ENCODE measurements around the gene TFDP1.

DNA sequence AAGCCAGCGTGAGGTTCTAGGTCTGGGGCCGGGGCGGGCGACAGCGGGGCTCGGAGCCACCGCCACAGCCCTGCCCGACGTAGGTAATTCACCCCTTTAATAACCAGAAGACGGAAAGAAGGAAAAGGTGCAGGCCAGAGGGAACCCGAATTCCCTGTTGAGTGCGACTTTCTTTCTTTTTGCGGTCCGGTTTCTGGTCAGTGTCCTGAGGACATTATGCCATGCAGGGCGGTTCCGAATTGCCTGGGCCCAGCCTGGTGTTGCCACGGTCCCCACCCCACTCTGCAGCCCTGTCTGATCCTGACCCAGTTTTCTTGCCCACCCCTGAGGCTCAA is 18.4 kb upstream of the TFDP1 start:
- TF ChIP-seq, protein P1, sequence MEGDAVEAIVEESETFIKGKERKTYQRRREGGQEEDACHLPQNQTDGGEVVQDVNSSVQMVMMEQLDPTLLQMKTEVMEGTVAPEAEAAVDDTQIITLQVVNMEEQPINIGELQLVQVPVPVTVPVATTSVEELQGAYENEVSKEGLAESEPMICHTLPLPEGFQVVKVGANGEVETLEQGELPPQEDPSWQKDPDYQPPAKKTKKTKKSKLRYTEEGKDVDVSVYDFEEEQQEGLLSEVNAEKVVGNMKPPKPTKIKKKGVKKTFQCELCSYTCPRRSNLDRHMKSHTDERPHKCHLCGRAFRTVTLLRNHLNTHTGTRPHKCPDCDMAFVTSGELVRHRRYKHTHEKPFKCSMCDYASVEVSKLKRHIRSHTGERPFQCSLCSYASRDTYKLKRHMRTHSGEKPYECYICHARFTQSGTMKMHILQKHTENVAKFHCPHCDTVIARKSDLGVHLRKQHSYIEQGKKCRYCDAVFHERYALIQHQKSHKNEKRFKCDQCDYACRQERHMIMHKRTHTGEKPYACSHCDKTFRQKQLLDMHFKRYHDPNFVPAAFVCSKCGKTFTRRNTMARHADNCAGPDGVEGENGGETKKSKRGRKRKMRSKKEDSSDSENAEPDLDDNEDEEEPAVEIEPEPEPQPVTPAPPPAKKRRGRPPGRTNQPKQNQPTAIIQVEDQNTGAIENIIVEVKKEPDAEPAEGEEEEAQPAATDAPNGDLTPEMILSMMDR (conservative IDR thresholded peaks at IDR 0.05; ENCODE audit: low read length): no peak
- TF ChIP-seq EZH2phosphoT487 (IDR thresholded peaks at IDR 0.05; ENCODE audit: borderline replicate concordance, low read depth, low read length): no peak
